Right renal cortex interstitium (tissue), 3 donors: Measurements from ENCODE around the gene LRBA. TPM values are rescaled to one million over a fixed set of nuclear protein-coding genes. Genes with fewer than 3 reads are reported as not detected.
"Not testable (repeated sequence)": the region's sequence is repeated elsewhere in the genome, so short reads cannot be mapped to it uniquely, and the experiment has no call there.

ENCODE experiments used
- DNase-seq, 3 donors: peaks; one replicate each; pipeline ENCODE4 v3.0.0-alpha.2; 2013; ENCODE audit warnings: low read depth in 3 of 3, low spot score in 2 of 3
- polyA plus RNA-seq, 3 donors: library from polyadenylated mRNA; unstranded; fragments of 120-200 nt; gene quantifications; one replicate each; pipeline ENCODE4 v1.2.1, GENCODE V29; 2013; ENCODE audit not compliant: insufficient read length in 3 of 3

Gene LRBA
- polyA plus RNA-seq, 3 donors: 73.2 to 74.5 (median 73.8) TPM

GRCh38 chr4:150390531-150390910 is 624.6 kb downstream of the LRBA start:
- DNase-seq: no peak

- DNase-seq: no peak
Observed at GRCh38 chr4:150389896-150390530, 625.1 kb downstream of the LRBA start.

GRCh38 chr4:150387981-150388380 is 627.1 kb downstream of the LRBA start:
- DNase-seq: no peak

- DNase-seq: not testable (repeated sequence)
Observed at GRCh38 chr4:150386415-150386814, 628.7 kb downstream of the LRBA start.

GRCh38 chr4:150385606-150386005 is 629.5 kb downstream of the LRBA start:
- no peak for DNase-seq

GRCh38 chr4:150384249-150384648 is 630.8 kb downstream of the LRBA start:
- no peak for DNase-seq

- DNase-seq: no peak
Observed at GRCh38 chr4:150382028-150382427, 633.1 kb downstream of the LRBA start.

GRCh38 chr4:150381609-150382008 is 633.5 kb downstream of the LRBA start:
- DNase-seq: no peak

- DNase-seq: no peak
Observed at GRCh38 chr4:150381036-150381435, 634.0 kb downstream of the LRBA start.

GRCh38 chr4:150379454-150379853 is 635.6 kb downstream of the LRBA start:
- no peak for DNase-seq

- DNase-seq: no peak
Observed at GRCh38 chr4:150375025-150375424, 640.1 kb downstream of the LRBA start.

GRCh38 chr4:150371869-150372268 is 643.2 kb downstream of the LRBA start:
- DNase-seq: no peak

- DNase-seq: no peak
Observed at GRCh38 chr4:150369434-150370380, 645.4 kb downstream of the LRBA start.

GRCh38 chr4:150368667-150369066 is 646.4 kb downstream of the LRBA start:
- no peak for DNase-seq

GRCh38 chr4:150367326-150367725 is 647.8 kb downstream of the LRBA start:
- no peak for DNase-seq

GRCh38 chr4:150366487-150366999 is 648.5 kb downstream of the LRBA start:
- no peak for DNase-seq

- DNase-seq: no peak
Observed at GRCh38 chr4:150363721-150364688, 651.1 kb downstream of the LRBA start.

GRCh38 chr4:150358691-150359090 is 656.4 kb downstream of the LRBA start:
- no peak for DNase-seq

GRCh38 chr4:150357829-150358228 is 657.3 kb downstream of the LRBA start:
- DNase-seq: no peak

- DNase-seq: no peak
Observed at GRCh38 chr4:150355858-150356455, 659.1 kb downstream of the LRBA start.
